Mesendoderm (in vitro differentiated cells): ENCODE data around the gene MTFR1L.
A peak's percentile ranks its signal among the peaks of the same experiment; 100 is the strongest.

Experiments used
- DNase-seq: peaks from one replicate; pipeline ENCODE4 v3.0.0; 2013
- H2AK5ac ChIP-seq: 2 replicates; pipeline ENCODE4 v1.6.1; 2013; ENCODE audit warnings: low read length, inconsistent platforms
- H2BK120ac ChIP-seq: 2 replicates; pipeline ENCODE4 v1.6.1; 2013; ENCODE audit warnings: low read depth, mild to moderate bottlenecking, low read length, moderate library complexity, mixed read lengths
- H2BK15ac ChIP-seq: replicated peaks from 2 replicates; pipeline ENCODE4 v1.6.1; 2013; ENCODE audit warnings: low read depth, mild to moderate bottlenecking, moderate library complexity
- H2BK5ac ChIP-seq: 2 replicates; pipeline ENCODE4 v1.6.1; 2013; ENCODE audit warnings: low read length, inconsistent platforms
- H3K18ac ChIP-seq: 2 replicates; pipeline ENCODE4 v1.6.1; 2013; ENCODE audit warnings: mild to moderate bottlenecking, low read length, mixed read lengths
- H3K23ac ChIP-seq: one replicate; pipeline ENCODE4 v1.6.1; 2013; ENCODE audit warnings: low read length
- H3K27ac ChIP-seq: 2 replicates; pipeline ENCODE4 v1.5.1; 2013; ENCODE audit warnings: low read depth, mild to moderate bottlenecking, inconsistent platforms, low read length, moderate library complexity
- H3K27me3 ChIP-seq: 2 replicates; pipeline ENCODE4 v1.6.1; 2013; ENCODE audit warnings: low read length, control low read depth, mild to moderate bottlenecking, inconsistent platforms; ENCODE audit not compliant: insufficient read depth, poor library complexity
- H3K36me3 ChIP-seq: 2 replicates; pipeline ENCODE4 v1.6.1; 2013; ENCODE audit warnings: low read length, inconsistent platforms; ENCODE audit not compliant: control insufficient read depth, insufficient read depth
- H3K4ac ChIP-seq: one replicate; pipeline ENCODE4 v1.6.1; 2013; ENCODE audit warnings: low read depth, mild to moderate bottlenecking, low read length, moderate library complexity
- H3K4me1 ChIP-seq: 2 replicates; pipeline ENCODE4 v1.6.1; 2013; ENCODE audit warnings: low read depth, low read length, inconsistent platforms; ENCODE audit not compliant: control insufficient read depth
- H3K4me2 ChIP-seq: 2 replicates; pipeline ENCODE4 v1.6.1; 2013; ENCODE audit warnings: low read length
- H3K4me3 ChIP-seq: 2 replicates; pipeline ENCODE4 v1.5.1; 2013; ENCODE audit warnings: mild to moderate bottlenecking, low read length
- H3K56ac ChIP-seq: one replicate; pipeline ENCODE4 v1.6.1; 2013; ENCODE audit warnings: low read length
- H3K79me1 ChIP-seq: 2 replicates; pipeline ENCODE4 v1.6.1; 2013; ENCODE audit warnings: low read length, inconsistent platforms
- H3K79me2 ChIP-seq: 2 replicates; pipeline ENCODE4 v1.6.1; 2013; ENCODE audit warnings: mild to moderate bottlenecking, low read length; ENCODE audit not compliant: control insufficient read depth, insufficient read depth
- H3K9ac ChIP-seq: 2 replicates; pipeline ENCODE4 v1.6.1; 2013; ENCODE audit warnings: low read length, inconsistent platforms
- H4K5ac ChIP-seq: one replicate; pipeline ENCODE4 v1.6.1; 2013; ENCODE audit warnings: low read length
- H4K8ac ChIP-seq: one replicate; pipeline ENCODE4 v1.6.1; 2013; ENCODE audit warnings: low read depth, mild to moderate bottlenecking, control low read depth, low read length, moderate library complexity
- WGBS: extraction: QIAGEN DNeasy Blood & Tissue Kit; methylation state at CpG from one replicate; pipeline ENCODE4 v1.1.7; 2013; ENCODE audit warnings: low lambda C conversion rate, missing lambda C conversion rate; ENCODE audit not compliant: insufficient coverage; ENCODE audit errors: extremely low coverage; 5-methylcytosine and 5-hydroxymethylcytosine counted together

The MTFR1L gene

GRCh38 chr1:25854554-25854953 lies 34.8 kb downstream of the MTFR1L start:
- Histone ChIP-seq H2BK15ac (no peak overlapping the region), H3K36me3 (no peaks in the 10 kb centered on the region), H3K4ac (no peak overlapping the region), H3K56ac (no peak overlapping the region), H3K9ac (no peak overlapping the region), H2AK5ac (no peak overlapping the region), H3K4me2 (no peak overlapping the region), H3K4me3 (no peak overlapping the region), H3K79me1 (peaks cover 10% of the 10 kb centered on the region), H3K18ac (no peak overlapping the region), H4K8ac (no peak overlapping the region), H3K4me1 (no peaks in the 10 kb centered on the region), H2BK120ac (no peak overlapping the region), H4K5ac (no peak overlapping the region), H2BK5ac (no peak overlapping the region), H3K79me2 (peaks cover 36% of the 10 kb centered on the region), H3K23ac (no peak overlapping the region), H3K27ac (no peak overlapping the region), H3K27me3 (no peaks in the 10 kb centered on the region)
- DNase-seq = no peak
- no CpG with 5 or more reads among the region's 2 CpGs for WGBS

GRCh38 chr1:25856856-25857255 lies 37.1 kb downstream of the MTFR1L start:
- DNase-seq = no peak
- H4K5ac ChIP-seq = no peak overlapping the region
- H2BK15ac ChIP-seq = no peak overlapping the region
- no peak overlapping the region for H3K9ac ChIP-seq
- H2BK120ac ChIP-seq = no peak overlapping the region
- no CpG with 5 or more reads among the region's 11 CpGs for WGBS
- no peaks in the 10 kb centered on the region for H3K27me3 ChIP-seq
- H4K8ac ChIP-seq = no peak overlapping the region
- no peak overlapping the region for H3K4ac ChIP-seq
- H3K79me2 ChIP-seq = peaks cover 29% of the 10 kb centered on the region
- no peak overlapping the region for H3K27ac ChIP-seq
- peak overlapping the region; percentile 21 for H3K18ac ChIP-seq
- no peak overlapping the region for H3K4me2 ChIP-seq
- no peak overlapping the region for H3K4me3 ChIP-seq
- peaks cover 9% of the 10 kb centered on the region for H3K79me1 ChIP-seq
- H3K56ac ChIP-seq = no peak overlapping the region
- H2BK5ac ChIP-seq = no peak overlapping the region
- H2AK5ac ChIP-seq = no peak overlapping the region
- no peaks in the 10 kb centered on the region for H3K4me1 ChIP-seq
- H3K23ac ChIP-seq = no peak overlapping the region
- no peaks in the 10 kb centered on the region for H3K36me3 ChIP-seq

GRCh38 chr1:25858494-25858893 lies 38.7 kb downstream of the MTFR1L start:
- peak overlapping the region; percentile 61 for H3K4ac ChIP-seq
- H3K23ac ChIP-seq = no peak overlapping the region
- H3K4me3 ChIP-seq = peak overlapping the region; percentile 87
- no peak overlapping the region for H2BK15ac ChIP-seq
- peaks cover 7% of the 10 kb centered on the region for H3K79me1 ChIP-seq
- no peak overlapping the region for H4K8ac ChIP-seq
- H2BK5ac ChIP-seq = peak overlapping the region; percentile 90
- peaks cover 25% of the 10 kb centered on the region for H3K79me2 ChIP-seq
- peak overlapping the region; percentile 82 for H3K18ac ChIP-seq
- H3K4me1 ChIP-seq = no peaks in the 10 kb centered on the region
- H3K27ac ChIP-seq = peak overlapping the region; percentile 54
- no peak for DNase-seq
- H3K56ac ChIP-seq = peak overlapping the region; percentile 99
- H3K4me2 ChIP-seq = peak overlapping the region; percentile 70
- WGBS = no CpG with 5 or more reads among the region's 7 CpGs
- H3K27me3 ChIP-seq = no peaks in the 10 kb centered on the region
- no peak overlapping the region for H2AK5ac ChIP-seq
- H2BK120ac ChIP-seq = no peak overlapping the region
- peak overlapping the region; percentile 99 for H3K9ac ChIP-seq
- H4K5ac ChIP-seq = no peak overlapping the region
- H3K36me3 ChIP-seq = no peaks in the 10 kb centered on the region

- Histone ChIP-seq H2BK15ac (no peak within 1 kb of the TSS), H4K5ac (no peak within 1 kb of the TSS), H3K4me3 (peak within 1 kb of the TSS; percentile 87), H3K4me2 (peak within 1 kb of the TSS; percentile 90), H3K79me1 (peaks cover 6% of the 10 kb centered on the region), H3K36me3 (no peaks in the 10 kb centered on the region), H3K23ac (peak within 1 kb of the TSS; percentile 92), H2BK120ac (peak within 1 kb of the TSS; percentile 19), H3K79me2 (peaks cover 23% of the 10 kb centered on the region), H2AK5ac (peak within 1 kb of the TSS; percentile 32), H2BK5ac (peak within 1 kb of the TSS; percentile 90), H3K56ac (peak within 1 kb of the TSS; percentile 99), H3K18ac (peak within 1 kb of the TSS; percentile 82), H3K9ac (peak within 1 kb of the TSS; percentile 99), H3K4ac (peak within 1 kb of the TSS; percentile 61), H4K8ac (no peak within 1 kb of the TSS), H3K27ac (peak within 1 kb of the TSS; percentile 54), H3K27me3 (no peaks in the 10 kb centered on the region), H3K4me1 (no peaks in the 10 kb centered on the region)
- WGBS = no CpG with 5 or more reads among the region's 77 CpGs
- peak; percentile 90 for DNase-seq
Observed at GRCh38 chr1:25858906-25859789, 39.4 kb downstream of the MTFR1L start, which contains the start of gene AUNIP. AUNIP (minus strand) TSS chr1:25859457; CDS start chr1:25859357, 100 bp downstream.

GRCh38 chr1:25861316-25862286 lies 41.8 kb downstream of the MTFR1L start:
- H2BK15ac ChIP-seq = no peak overlapping the region
- no peak overlapping the region for H4K5ac ChIP-seq
- peak; percentile 48 for DNase-seq
- H3K23ac ChIP-seq = no peak overlapping the region
- no peak overlapping the region for H3K9ac ChIP-seq
- H4K8ac ChIP-seq = no peak overlapping the region
- H3K4me3 ChIP-seq = no peak overlapping the region
- no peaks in the 10 kb centered on the region for H3K27me3 ChIP-seq
- no peak overlapping the region for H3K4me2 ChIP-seq
- peaks cover 11% of the 10 kb centered on the region for H3K79me2 ChIP-seq
- no peak overlapping the region for H2BK120ac ChIP-seq
- peak overlapping the region; percentile 11 for H3K56ac ChIP-seq
- H3K4me1 ChIP-seq = no peaks in the 10 kb centered on the region
- no peaks in the 10 kb centered on the region for H3K36me3 ChIP-seq
- H2AK5ac ChIP-seq = no peak overlapping the region
- no CpG with 5 or more reads among the region's 16 CpGs for WGBS
- H3K18ac ChIP-seq = no peak overlapping the region
- no peak overlapping the region for H2BK5ac ChIP-seq
- no peak overlapping the region for H3K27ac ChIP-seq
- H3K4ac ChIP-seq = no peak overlapping the region
- H3K79me1 ChIP-seq = peaks cover 6% of the 10 kb centered on the region
